OCI-LY7 (cell line): ENCODE data around the gene HOXC4. TPM values are rescaled to one million over a fixed set of nuclear protein-coding genes. Genes with fewer than 3 reads are reported as not detected.

ENCODE experiments used
- BruUV-seq: library from RNA; stranded (reverse); fragments of 400-500 nt; replicated peaks from 2 replicates; lab custom pipeline; 2021; lab: Mats Ljungman, UMichigan
- CTCF ChIA-PET: fragments of 300-600 bp; sonication (Branson Sonifier 250); formaldehyde crosslinking; loops from one replicate; lab custom pipeline; 2022; ENCODE audit warnings: antibody characterized with exemption; ENCODE audit not compliant: unreplicated experiment; lab: Charles Lee
- POLR2A ChIA-PET: fragments of 300-600 bp; sonication (Branson Sonifier 250); formaldehyde crosslinking; loops from one replicate; lab custom pipeline; 2022; ENCODE audit warnings: antibody characterized with exemption; lab: Charles Lee
- DNase-seq: peaks from one replicate; pipeline ENCODE4 v3.0.0-alpha.2; 2015; ENCODE audit warnings: low spot score
- H2AFZ ChIP-seq: fragments of 200-600 bp; sonication (generic), shearing (Covaris generic); 2 replicates; pipeline ENCODE4 v1.6.1; 2014; ENCODE audit warnings: mild to moderate bottlenecking, antibody characterized with exemption, low read length, moderate library complexity
- H3K27ac ChIP-seq: fragments of 200-600 bp; sonication (generic); 2 replicates; pipeline ENCODE4 v1.5.1; 2014; ENCODE audit warnings: mixed run types, low read depth, mild to moderate bottlenecking, moderate library complexity, low read length, inconsistent platforms; ENCODE audit not compliant: poor library complexity, severe bottlenecking
- H3K36me3 ChIP-seq: fragments of 200-600 bp; sonication (generic); 2 replicates; pipeline ENCODE4 v1.6.1; 2014; ENCODE audit warnings: mild to moderate bottlenecking, antibody characterized with exemption, low read length, moderate library complexity, mixed read lengths; ENCODE audit not compliant: insufficient read depth
- H3K4me1 ChIP-seq: fragments of 200-600 bp; sonication (generic); 2 replicates; pipeline ENCODE4 v1.5.1; 2014; ENCODE audit warnings: mild to moderate bottlenecking, low read length; ENCODE audit not compliant: insufficient read depth, poor library complexity, severe bottlenecking
- H3K4me2 ChIP-seq: fragments of 200-600 bp; sonication (generic); 2 replicates; pipeline ENCODE4 v1.6.1; 2014; ENCODE audit warnings: mild to moderate bottlenecking, low read length
- H3K4me3 ChIP-seq: fragments of 200-600 bp; sonication (generic); 2 replicates; pipeline ENCODE4 v1.5.1; 2014; ENCODE audit warnings: mild to moderate bottlenecking, low read depth, low read length; ENCODE audit not compliant: poor library complexity, severe bottlenecking
- H3K79me2 ChIP-seq: fragments of 200-600 bp; sonication (generic); 2 replicates; pipeline ENCODE4 v1.6.1; 2016; ENCODE audit warnings: low read depth, mild to moderate bottlenecking, low read length, moderate library complexity, mixed read lengths; ENCODE audit not compliant: insufficient read depth
- H3K9me2 ChIP-seq: fragments of 200-600 bp; sonication (generic); 2 replicates; pipeline ENCODE4 v1.6.1; 2016; ENCODE audit warnings: mild to moderate bottlenecking, low read length, mixed read lengths; ENCODE audit not compliant: insufficient read depth
- H3K9me3 ChIP-seq: fragments of 200-600 bp; sonication (generic); 2 replicates; pipeline ENCODE4 v1.6.1; 2014; ENCODE audit warnings: mild to moderate bottlenecking, mixed run types, low read length, mixed read lengths
- H4K20me1 ChIP-seq: fragments of 200-600 bp; sonication (generic); 2 replicates; pipeline ENCODE4 v1.6.1; 2014; ENCODE audit warnings: mild to moderate bottlenecking, antibody characterized with exemption, low read length, moderate library complexity, mixed read lengths; ENCODE audit not compliant: insufficient read depth
- EZH2phosphoT487 ChIP-seq: fragments of 200-600 bp; sonication (generic); IDR thresholded peaks from 2 replicates; pipeline ENCODE4 v1.6.1; 2018; ENCODE audit warnings: low read depth, borderline replicate concordance, mild to moderate bottlenecking, mixed run types, antibody characterized with exemption, low read length, moderate library complexity, mixed read lengths
- intact Hi-C: fragments of 100-400 bp; cut with micrococcal nuclease; formaldehyde crosslinking; loops from one replicate; pipeline ENCODE4 v1.10.0; 2022; ENCODE audit not compliant: unreplicated experiment
- total RNA-seq, 2 experiments: library from RNA; depleted of rRNA in 1 of 2; stranded (reverse); fragments of >200 nt in 1 of 2; shearing (Covaris generic) in 1 of 2; gene quantifications; 2 replicates each; pipeline ENCODE4 v1.2.3, GENCODE V29; 2014 to 2022
- TF ChIP-seq, protein P1 (sequence below): fragments of 200-600 bp; sonication (generic); conservative IDR thresholded peaks from 2 replicates; pipeline ENCODE4 v1.5.1; 2014; ENCODE audit warnings: mild to moderate bottlenecking, antibody characterized with exemption, low read length, moderate library complexity, mixed read lengths

HOXC4 gene
- total RNA-seq, 2 experiments from 2014 or later: 7.1 to 20.0 TPM

DNA sequence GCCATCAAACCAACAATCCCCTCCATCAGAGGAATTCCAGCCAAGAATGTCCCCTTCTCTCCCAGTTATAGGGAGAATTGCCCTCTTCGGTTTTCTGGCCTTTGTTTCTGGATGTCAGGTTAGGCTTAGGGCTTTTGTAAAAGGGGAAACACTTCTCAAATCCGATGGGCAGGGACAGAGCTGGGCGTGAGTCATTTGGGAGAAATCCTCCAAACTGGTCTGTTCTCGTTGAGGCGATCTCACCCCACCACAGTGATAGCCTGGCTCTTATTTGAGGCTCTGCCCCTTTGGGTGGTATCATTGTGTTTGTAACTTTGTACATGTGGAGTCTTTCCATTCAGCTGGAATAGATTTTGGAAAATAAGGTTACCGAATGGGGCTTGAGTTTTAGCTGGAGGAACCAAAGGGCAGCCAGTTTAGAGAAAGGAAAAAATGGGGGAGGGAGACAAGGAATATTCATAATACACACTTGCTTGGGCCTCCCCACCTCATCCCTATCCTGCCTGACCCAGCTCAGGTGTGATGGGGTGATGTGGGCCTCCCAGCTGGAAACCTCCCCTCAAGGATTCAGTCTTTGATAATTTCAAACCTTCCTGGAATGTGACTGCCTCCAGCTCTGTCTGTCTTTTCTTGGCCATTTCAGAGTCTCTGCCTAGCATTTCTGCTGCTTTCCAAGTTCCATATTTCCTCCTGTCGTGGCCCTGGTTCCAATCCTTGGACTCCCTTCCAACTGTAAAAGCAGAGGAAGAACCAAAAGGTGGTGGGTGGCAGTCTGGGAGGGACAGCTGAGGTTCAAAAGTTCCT, 7.5 kb downstream of the HOXC4 start:
- Histone ChIP-seq H3K4me1 (peaks cover 4% of the 10 kb centered on the region), H3K9me3 (no peaks in the 10 kb centered on the region), H3K79me2 (no peaks in the 10 kb centered on the region), H2AFZ (no peak overlapping the region), H3K4me3 (no peak overlapping the region), H3K4me2 (no peak overlapping the region), H4K20me1 (no peaks in the 10 kb centered on the region), H3K27ac (no peak overlapping the region), H3K36me3 (peaks cover 16% of the 10 kb centered on the region; the same call in 1 of the 2 replicates), H3K9me2 (no peaks in the 10 kb centered on the region)
- intact Hi-C loops: no loop called here
- TF ChIP-seq, protein P1, sequence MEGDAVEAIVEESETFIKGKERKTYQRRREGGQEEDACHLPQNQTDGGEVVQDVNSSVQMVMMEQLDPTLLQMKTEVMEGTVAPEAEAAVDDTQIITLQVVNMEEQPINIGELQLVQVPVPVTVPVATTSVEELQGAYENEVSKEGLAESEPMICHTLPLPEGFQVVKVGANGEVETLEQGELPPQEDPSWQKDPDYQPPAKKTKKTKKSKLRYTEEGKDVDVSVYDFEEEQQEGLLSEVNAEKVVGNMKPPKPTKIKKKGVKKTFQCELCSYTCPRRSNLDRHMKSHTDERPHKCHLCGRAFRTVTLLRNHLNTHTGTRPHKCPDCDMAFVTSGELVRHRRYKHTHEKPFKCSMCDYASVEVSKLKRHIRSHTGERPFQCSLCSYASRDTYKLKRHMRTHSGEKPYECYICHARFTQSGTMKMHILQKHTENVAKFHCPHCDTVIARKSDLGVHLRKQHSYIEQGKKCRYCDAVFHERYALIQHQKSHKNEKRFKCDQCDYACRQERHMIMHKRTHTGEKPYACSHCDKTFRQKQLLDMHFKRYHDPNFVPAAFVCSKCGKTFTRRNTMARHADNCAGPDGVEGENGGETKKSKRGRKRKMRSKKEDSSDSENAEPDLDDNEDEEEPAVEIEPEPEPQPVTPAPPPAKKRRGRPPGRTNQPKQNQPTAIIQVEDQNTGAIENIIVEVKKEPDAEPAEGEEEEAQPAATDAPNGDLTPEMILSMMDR: no peak
- TF ChIP-seq EZH2phosphoT487: no peak
- no peak for DNase-seq
- BruUV-seq: no TSS peak
- POLR2A ChIA-PET: no interaction called here
- CTCF ChIA-PET: no interaction called here

DNA sequence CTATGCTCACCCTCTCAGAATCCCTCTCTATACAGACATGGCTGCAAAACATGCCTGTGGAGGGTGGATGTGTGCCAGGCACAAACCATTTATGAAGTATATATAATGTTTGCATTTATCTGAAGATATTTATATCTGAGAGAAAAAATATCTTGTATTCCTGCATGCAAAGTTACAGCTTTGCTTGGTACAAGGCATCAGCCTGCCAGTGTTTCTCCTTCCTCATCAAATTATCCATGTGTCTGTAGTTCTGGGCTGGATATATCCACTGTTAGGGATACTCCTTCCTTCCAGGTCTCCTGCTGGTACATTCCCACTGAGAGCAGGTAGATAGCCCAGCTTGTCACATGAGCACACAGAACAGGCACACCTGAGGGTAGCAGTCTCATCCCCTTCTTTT, 12.0 kb downstream of the HOXC4 start:
- ChIA-PET POLR2A (interaction anchor here (0.6 kb wide), 1 partner anchor 59 kb away, joined by 3 read pairs; no protein-coding TSS in a partner anchor), CTCF (no interaction called here)
- Histone ChIP-seq H3K4me3 (no peak overlapping the region), H3K4me1 (no peaks in the 10 kb centered on the region), H3K27ac (no peak overlapping the region), H3K36me3 (no peaks in the 10 kb centered on the region), H2AFZ (no peak overlapping the region), H3K4me2 (no peak overlapping the region), H3K79me2 (no peaks in the 10 kb centered on the region), H3K9me3 (no peaks in the 10 kb centered on the region), H4K20me1 (no peaks in the 10 kb centered on the region), H3K9me2 (no peaks in the 10 kb centered on the region)
- no TSS peak for BruUV-seq
- TF ChIP-seq, protein P1: no peak
- no peak for TF ChIP-seq EZH2phosphoT487
- intact Hi-C loops: no loop called here
- DNase-seq: no peak

DNA sequence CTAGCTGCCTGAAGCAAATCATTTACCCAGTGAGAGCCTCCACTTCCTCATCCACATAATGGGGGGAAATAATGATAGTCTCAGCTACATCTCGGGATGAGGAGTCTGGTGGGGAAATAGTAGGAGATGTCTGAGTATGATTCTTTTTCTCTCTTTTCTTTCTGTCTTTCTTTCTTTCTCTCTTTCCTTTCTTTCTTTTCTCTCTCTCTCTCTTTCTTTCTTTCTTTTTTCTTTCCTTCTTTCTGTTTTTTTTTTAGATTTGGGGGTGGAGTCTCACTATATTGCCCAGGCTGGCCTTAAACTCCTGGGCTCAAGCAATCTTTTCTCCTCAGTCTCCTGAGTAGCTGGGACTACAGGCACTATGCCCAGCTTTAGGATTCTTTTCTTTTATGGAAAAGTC, 12.8 kb downstream of the HOXC4 start:
- intact Hi-C loops: no loop called here
- no peak overlapping the region for H3K4me3 ChIP-seq
- H3K9me3 ChIP-seq: no peaks in the 10 kb centered on the region
- no peak for DNase-seq
- H4K20me1 ChIP-seq: no peaks in the 10 kb centered on the region
- no peaks in the 10 kb centered on the region for H3K4me1 ChIP-seq
- H3K36me3 ChIP-seq: no peaks in the 10 kb centered on the region
- ChIA-PET CTCF (no interaction called here), POLR2A (no interaction called here)
- no TSS peak for BruUV-seq
- H3K4me2 ChIP-seq: no peak overlapping the region
- TF ChIP-seq, protein P1: no peak
- TF ChIP-seq EZH2phosphoT487: no peak
- H3K9me2 ChIP-seq: no peaks in the 10 kb centered on the region
- no peaks in the 10 kb centered on the region for H3K79me2 ChIP-seq
- no peak overlapping the region for H3K27ac ChIP-seq
- no peak overlapping the region for H2AFZ ChIP-seq
